Measurements from ENCODE around the gene CLSTN3. TPM values are rescaled to one million over a fixed set of nuclear protein-coding genes. Genes with fewer than 3 reads are reported as not detected.

The CLSTN3 gene
- total and polyA plus RNA-seq, 2 of the 13 experiments (the other 11 are each of a cell fraction or from before 2014, with no cell fraction given), result 26.2 to 94.1 TPM

GRCh38 chr12:7136071-7136470 is 5.9 kb downstream of the CLSTN3 start (continued):
- TF ChIP-seq PRDM15 (CRISPR knock-in tag; IDR thresholded peaks at IDR 0.05), result no peak
- TF ChIP-seq NR2C2 (CRISPR knock-in tag; IDR thresholded peaks at IDR 0.05; ENCODE audit: borderline replicate concordance), result no peak
- TF ChIP-seq PCBP1 (IDR thresholded peaks at IDR 0.05; ENCODE audit: borderline replicate concordance, low read depth, low read length), result no peak
- TF ChIP-seq ATF5 (CRISPR knock-in tag; IDR thresholded peaks at IDR 0.05; ENCODE audit: low read depth), result no peak
- no peak for TF ChIP-seq ZNF776 (CRISPR knock-in tag; IDR thresholded peaks at IDR 0.05)
- TF ChIP-seq PATZ1 (CRISPR knock-in tag; IDR thresholded peaks at IDR 0.05), result no peak
- no peak for TF ChIP-seq MAFG (CRISPR knock-in tag; IDR thresholded peaks at IDR 0.05)
- no peak for TF ChIP-seq ATF7-NPFF (CRISPR knock-in tag; IDR thresholded peaks at IDR 0.05; ENCODE audit: low read depth)

Measured in HepG2 (cell line).